ENCODE measurements around the gene CD7. TPM values are rescaled to one million over a fixed set of nuclear protein-coding genes. Genes with fewer than 3 reads are reported as not detected.

The CD7 gene
- total RNA-seq, 1 experiment from 2014 or later, result not detected

DNA sequence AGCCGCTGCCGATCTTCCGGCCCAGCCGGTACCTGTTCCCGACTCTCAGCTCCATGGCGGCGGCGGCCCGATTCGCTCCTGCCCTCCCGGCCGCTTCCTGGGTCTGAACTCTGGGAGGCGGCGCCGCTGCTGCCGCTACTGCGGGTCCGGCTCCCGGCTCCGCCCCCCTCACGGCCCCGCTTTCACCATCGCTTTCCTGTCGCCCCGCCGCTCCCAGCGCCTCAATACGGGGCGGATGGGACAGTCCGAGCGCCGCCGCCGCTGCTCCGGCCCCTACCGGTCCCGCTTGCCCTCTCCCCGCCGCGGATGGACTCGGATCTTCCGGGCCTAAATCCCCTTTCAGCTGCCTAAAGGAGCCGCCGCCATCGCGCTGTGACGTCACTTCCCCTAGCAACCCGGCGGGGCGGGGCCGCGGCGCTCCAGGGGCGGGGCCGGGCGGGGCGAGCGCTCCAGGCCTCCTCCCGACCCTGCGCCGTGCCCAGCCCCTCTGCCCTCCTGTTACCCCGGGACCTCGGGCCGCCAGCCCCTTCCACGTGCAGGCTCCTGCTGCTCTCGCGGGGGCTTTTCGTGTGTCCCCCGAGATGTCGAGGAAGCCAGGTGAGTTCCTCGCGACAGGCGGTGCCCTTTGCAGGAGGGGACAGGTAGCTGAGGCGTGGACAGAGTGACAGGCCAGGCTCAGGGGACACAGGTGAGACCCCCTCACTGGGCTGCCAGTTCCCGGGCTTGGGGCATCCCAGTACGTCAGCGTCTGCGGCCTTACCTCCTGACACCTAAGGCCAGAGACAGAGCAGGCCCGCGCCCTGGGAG is 43.9 kb downstream of the CD7 start, which contains the start of gene CSNK1D:
TSS of gene CSNK1D (minus strand) at position 374 of the 807 bp plus-strand sequence. CDS start at position 55, 319 bp downstream.
- no peak for TF ChIP-seq EZH2 (IDR thresholded peaks at IDR 0.05; ENCODE audit: borderline replicate concordance, low read depth, low read length, poor library complexity, severe bottlenecking)
- TF ChIP-seq, protein P1, sequence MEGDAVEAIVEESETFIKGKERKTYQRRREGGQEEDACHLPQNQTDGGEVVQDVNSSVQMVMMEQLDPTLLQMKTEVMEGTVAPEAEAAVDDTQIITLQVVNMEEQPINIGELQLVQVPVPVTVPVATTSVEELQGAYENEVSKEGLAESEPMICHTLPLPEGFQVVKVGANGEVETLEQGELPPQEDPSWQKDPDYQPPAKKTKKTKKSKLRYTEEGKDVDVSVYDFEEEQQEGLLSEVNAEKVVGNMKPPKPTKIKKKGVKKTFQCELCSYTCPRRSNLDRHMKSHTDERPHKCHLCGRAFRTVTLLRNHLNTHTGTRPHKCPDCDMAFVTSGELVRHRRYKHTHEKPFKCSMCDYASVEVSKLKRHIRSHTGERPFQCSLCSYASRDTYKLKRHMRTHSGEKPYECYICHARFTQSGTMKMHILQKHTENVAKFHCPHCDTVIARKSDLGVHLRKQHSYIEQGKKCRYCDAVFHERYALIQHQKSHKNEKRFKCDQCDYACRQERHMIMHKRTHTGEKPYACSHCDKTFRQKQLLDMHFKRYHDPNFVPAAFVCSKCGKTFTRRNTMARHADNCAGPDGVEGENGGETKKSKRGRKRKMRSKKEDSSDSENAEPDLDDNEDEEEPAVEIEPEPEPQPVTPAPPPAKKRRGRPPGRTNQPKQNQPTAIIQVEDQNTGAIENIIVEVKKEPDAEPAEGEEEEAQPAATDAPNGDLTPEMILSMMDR (conservative IDR thresholded peaks at IDR 0.05; ENCODE audit: low read depth, low read length), result no peak
- Histone ChIP-seq H3K27me3 (replicated peaks; ENCODE audit: insufficient read depth, low read depth, low read length, poor library complexity) (no peaks in the 10 kb centered on the region), H3K4me1 (ENCODE audit: insufficient read depth, low read length, poor library complexity, severe bottlenecking) (peaks cover 10% of the 10 kb centered on the region), H3K27ac (ENCODE audit: low read depth, low read length, poor library complexity, severe bottlenecking) (peak within 1 kb of the TSS; percentile 99), H3K4me3 (ENCODE audit: low read depth, low read length, poor library complexity, severe bottlenecking) (peak within 1 kb of the TSS; percentile 99), H3K9me3 (ENCODE audit: low read depth, low read length, poor library complexity, severe bottlenecking) (no peaks in the 10 kb centered on the region), H3K36me3 (ENCODE audit: insufficient read depth, low read length, poor library complexity, severe bottlenecking) (peaks cover 33% of the 10 kb centered on the region)
- intact Hi-C loops (cut with micrococcal nuclease; ENCODE audit: unreplicated experiment), result no loop called here
- ChIA-PET POLR2A (ENCODE audit: low non-redundant PET) (interaction anchor here (0.5 to 0.6 kb wide), 2 partner anchors 11 to 78 kb away, joined by 5 to 6 read pairs; no protein-coding TSS in a partner anchor), CTCF (no interaction called here)
- no TSS peak for BruUV-seq (replicated peaks)
- peak; percentile 90 for DNase-seq (ENCODE audit: low spot score)

DNA sequence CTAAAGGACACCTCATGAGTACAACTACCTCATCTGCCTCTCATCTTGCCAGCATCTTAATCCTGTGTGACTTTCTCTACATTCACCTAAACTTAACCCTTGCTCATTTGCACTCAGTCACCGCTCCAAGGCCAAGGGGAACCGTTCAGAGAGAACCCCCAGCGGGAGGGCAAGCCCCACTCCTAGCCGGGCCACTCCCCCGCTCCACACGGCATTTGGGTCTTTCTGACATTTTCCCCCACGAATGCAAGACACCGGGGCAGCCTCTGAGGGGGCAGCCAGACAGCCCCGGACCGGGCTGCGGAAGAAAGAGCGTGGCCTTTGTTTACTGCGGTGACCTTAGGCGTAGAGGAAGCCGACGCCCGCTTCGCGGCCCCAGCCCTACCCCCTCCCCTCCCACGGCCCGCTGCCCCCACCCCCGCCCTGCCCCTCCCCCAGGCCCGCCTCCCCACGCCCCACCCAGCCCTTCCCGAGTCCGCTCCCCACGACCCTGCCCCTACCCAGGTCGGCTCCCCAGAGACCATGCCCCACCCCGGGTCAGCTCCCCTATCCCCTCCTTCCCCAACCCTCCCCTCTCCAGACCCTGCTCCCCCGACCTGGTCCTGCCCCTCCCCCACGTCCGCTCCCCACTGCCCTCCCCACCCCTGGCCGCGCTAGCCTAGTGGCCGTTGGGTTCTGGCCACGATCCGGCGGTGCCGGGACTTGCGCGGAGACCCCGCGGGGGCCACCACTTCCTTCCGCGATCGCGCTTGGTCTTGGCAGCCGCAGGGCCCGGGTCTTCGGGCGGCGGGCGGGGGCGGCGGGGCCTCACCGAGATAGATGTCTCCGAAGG is 44.7 kb downstream of the CD7 start:
- CTCF ChIA-PET, result no interaction called here
- POLR2A ChIA-PET (ENCODE audit: low non-redundant PET), result interaction anchor here (0.6 kb wide), 1 partner anchor 79 kb away, joined by 5 read pairs; no protein-coding TSS in a partner anchor
- H3K27me3 ChIP-seq (replicated peaks; ENCODE audit: insufficient read depth, low read depth, low read length, poor library complexity), result no peaks in the 10 kb centered on the region
- H3K4me1 ChIP-seq (ENCODE audit: insufficient read depth, low read length, poor library complexity, severe bottlenecking), result peaks cover 10% of the 10 kb centered on the region
- DNase-seq (ENCODE audit: low spot score), result no peak
- H3K9me3 ChIP-seq (ENCODE audit: low read depth, low read length, poor library complexity, severe bottlenecking), result no peaks in the 10 kb centered on the region
- intact Hi-C loops (cut with micrococcal nuclease; ENCODE audit: unreplicated experiment), result no loop called here
- peaks cover 37% of the 10 kb centered on the region for H3K36me3 ChIP-seq (ENCODE audit: insufficient read depth, low read length, poor library complexity, severe bottlenecking)
- peak overlapping the region; percentile 99 for H3K27ac ChIP-seq (ENCODE audit: low read depth, low read length, poor library complexity, severe bottlenecking)
- peak overlapping the region; percentile 99 for H3K4me3 ChIP-seq (ENCODE audit: low read depth, low read length, poor library complexity, severe bottlenecking)
- no TSS peak for BruUV-seq (replicated peaks)
- TF ChIP-seq, protein P1 (conservative IDR thresholded peaks at IDR 0.05; ENCODE audit: low read depth, low read length), result no peak
- TF ChIP-seq EZH2 (IDR thresholded peaks at IDR 0.05; ENCODE audit: borderline replicate concordance, low read depth, low read length, poor library complexity, severe bottlenecking), result no peak

DNA sequence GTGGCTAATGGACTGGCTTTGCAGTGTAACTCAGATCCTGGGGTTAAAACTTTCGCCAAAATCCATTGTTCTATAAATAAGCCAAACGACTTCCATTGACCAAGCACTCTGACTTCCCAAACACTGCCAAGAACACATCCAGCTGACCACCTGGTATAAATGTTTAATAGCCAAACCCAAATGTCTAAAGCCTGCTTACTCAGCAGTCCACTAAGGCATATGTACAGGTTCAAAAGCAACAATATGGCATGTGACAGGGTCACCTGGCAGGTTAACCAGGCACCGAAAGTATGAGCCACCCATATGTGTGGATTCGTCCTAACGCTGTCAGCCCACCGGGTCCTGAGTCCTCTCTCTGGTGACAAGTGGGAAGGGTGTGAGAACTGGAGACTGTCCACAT is 46.0 kb downstream of the CD7 start:
- intact Hi-C loops (cut with micrococcal nuclease; ENCODE audit: unreplicated experiment), result no loop called here
- H3K9me3 ChIP-seq (ENCODE audit: low read depth, low read length, poor library complexity, severe bottlenecking), result no peaks in the 10 kb centered on the region
- H3K36me3 ChIP-seq (ENCODE audit: insufficient read depth, low read length, poor library complexity, severe bottlenecking), result peaks cover 46% of the 10 kb centered on the region
- H3K27me3 ChIP-seq (replicated peaks; ENCODE audit: insufficient read depth, low read depth, low read length, poor library complexity), result no peaks in the 10 kb centered on the region
- ChIA-PET POLR2A (ENCODE audit: low non-redundant PET) (interaction anchor here (0.7 kb wide), 1 partner anchor 96 kb away, joined by 4 read pairs; no protein-coding TSS in a partner anchor), CTCF (no interaction called here)
- H3K27ac ChIP-seq (ENCODE audit: low read depth, low read length, poor library complexity, severe bottlenecking), result no peak overlapping the region
- H3K4me1 ChIP-seq (ENCODE audit: insufficient read depth, low read length, poor library complexity, severe bottlenecking), result peaks cover 10% of the 10 kb centered on the region
- TSS peak; percentile 18 for BruUV-seq (replicated peaks)
- no peak for DNase-seq (ENCODE audit: low spot score)
- TF ChIP-seq EZH2 (IDR thresholded peaks at IDR 0.05; ENCODE audit: borderline replicate concordance, low read depth, low read length, poor library complexity, severe bottlenecking), result no peak
- TF ChIP-seq, protein P1 (conservative IDR thresholded peaks at IDR 0.05; ENCODE audit: low read depth, low read length), result no peak
- no peak overlapping the region for H3K4me3 ChIP-seq (ENCODE audit: low read depth, low read length, poor library complexity, severe bottlenecking)

Measured in A673 (cell line).